ENCODE measurements around the gene AKAP7. TPM values are rescaled to one million over a fixed set of nuclear protein-coding genes. Genes with fewer than 3 reads are reported as not detected.
"Not testable (repeated sequence)": the region's sequence is repeated elsewhere in the genome, so short reads cannot be mapped to it uniquely, and the experiment has no call there.

The AKAP7 gene
- polyA plus RNA-seq, 3 donors, result 2.4 to 4.9 (median 3.4) TPM

DNA sequence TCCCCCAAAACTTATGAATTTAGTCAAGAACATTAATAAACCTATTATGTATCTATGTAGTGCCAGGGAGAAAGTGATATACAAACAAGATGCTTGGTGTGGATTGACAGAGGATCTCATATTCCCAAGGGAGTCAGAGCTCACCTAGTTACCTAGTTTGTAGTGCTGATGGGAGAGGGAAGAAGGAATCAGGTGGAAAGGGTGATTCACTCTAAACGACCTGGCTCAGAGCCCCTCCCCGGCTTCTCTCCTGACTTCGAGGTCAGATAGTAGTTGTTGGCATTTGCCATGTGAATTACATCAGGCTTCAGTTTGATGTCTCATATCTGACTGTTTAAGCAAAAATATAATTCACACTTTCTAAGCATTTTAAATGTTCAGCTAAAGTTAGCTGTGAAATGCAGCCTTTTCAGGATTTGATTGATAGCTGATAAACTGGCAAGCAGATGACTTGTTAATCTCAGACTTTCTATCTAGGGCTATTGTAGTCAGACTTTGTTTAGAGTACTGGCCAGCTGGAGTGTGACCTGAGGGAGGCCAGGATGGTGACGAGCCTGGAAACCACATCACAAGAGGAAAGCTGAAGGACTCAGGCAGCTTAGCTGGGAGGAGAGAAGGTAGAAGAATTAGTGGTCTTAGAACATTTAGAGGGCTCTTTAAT is 123.7 kb downstream of the AKAP7 start:
- no peaks in the 10 kb centered on the region for H3K36me3 ChIP-seq (replicated peaks in 1 of 2; ENCODE audit: control insufficient read depth in 1 of 2, insufficient read depth in 2 of 2, low read length in 2 of 2)
- TF ChIP-seq, protein P1, sequence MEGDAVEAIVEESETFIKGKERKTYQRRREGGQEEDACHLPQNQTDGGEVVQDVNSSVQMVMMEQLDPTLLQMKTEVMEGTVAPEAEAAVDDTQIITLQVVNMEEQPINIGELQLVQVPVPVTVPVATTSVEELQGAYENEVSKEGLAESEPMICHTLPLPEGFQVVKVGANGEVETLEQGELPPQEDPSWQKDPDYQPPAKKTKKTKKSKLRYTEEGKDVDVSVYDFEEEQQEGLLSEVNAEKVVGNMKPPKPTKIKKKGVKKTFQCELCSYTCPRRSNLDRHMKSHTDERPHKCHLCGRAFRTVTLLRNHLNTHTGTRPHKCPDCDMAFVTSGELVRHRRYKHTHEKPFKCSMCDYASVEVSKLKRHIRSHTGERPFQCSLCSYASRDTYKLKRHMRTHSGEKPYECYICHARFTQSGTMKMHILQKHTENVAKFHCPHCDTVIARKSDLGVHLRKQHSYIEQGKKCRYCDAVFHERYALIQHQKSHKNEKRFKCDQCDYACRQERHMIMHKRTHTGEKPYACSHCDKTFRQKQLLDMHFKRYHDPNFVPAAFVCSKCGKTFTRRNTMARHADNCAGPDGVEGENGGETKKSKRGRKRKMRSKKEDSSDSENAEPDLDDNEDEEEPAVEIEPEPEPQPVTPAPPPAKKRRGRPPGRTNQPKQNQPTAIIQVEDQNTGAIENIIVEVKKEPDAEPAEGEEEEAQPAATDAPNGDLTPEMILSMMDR (IDR thresholded peaks at IDR 0.05), result no peak
- H4K20me1 ChIP-seq (ENCODE audit: insufficient read depth, low read length), result no peaks in the 10 kb centered on the region
- DNase-seq, result no peak
- no peaks in the 10 kb centered on the region for H3K9me3 ChIP-seq (replicated peaks in 1 of 2; ENCODE audit: control insufficient read depth in 1 of 2, insufficient read depth in 1 of 2, low read length in 2 of 2)
- Mint-ChIP-seq H3K9me3 (peaks cover 0 to 8% (median 6%) of the 10 kb centered on the region in 7 donors), H3K4me1 (peaks cover 11% of the 10 kb centered on the region), H3K36me3 (peaks cover 0 to 2% of the 10 kb centered on the region in 2 donors), H3K4me3 (no peak overlapping the region), H3K27ac (no peak overlapping the region), H3K27me3 (ENCODE audit: low read depth in 3 of 3) (peaks cover 0 to 1% (median 0%) of the 10 kb centered on the region in 3 donors)
- WGBS (ENCODE audit: insufficient coverage), result 96% methylated on average over 2 of the region's 4 CpGs
- no peak overlapping the region for H3K9ac ChIP-seq (ENCODE audit: insufficient read depth, low read length, poor library complexity, severe bottlenecking)
- no peaks in the 10 kb centered on the region for H3K27me3 ChIP-seq (ENCODE audit: control insufficient read depth in 2 of 2, insufficient read depth in 2 of 2, low read length in 2 of 2)
- H3K4me2 ChIP-seq (replicated peaks; ENCODE audit: extremely low read depth, low read length, poor library complexity, severe bottlenecking), result no peak overlapping the region
- intact Hi-C loops (cut with micrococcal nuclease), result no loop called here
- no peak overlapping the region for H3K4me3 ChIP-seq (replicated peaks in 1 of 3; ENCODE audit: low read depth in 2 of 3, low read length in 3 of 3)
- H3K4me1 ChIP-seq (ENCODE audit: control insufficient read depth in 1 of 2, insufficient read depth in 2 of 2, low read length in 2 of 2), result peaks cover 0 to 6% of the 10 kb centered on the region in 2 donors
- no peak overlapping the region for H3K27ac ChIP-seq (ENCODE audit: low read depth in 1 of 2, low read length in 2 of 2)
- no peak overlapping the region for H2AFZ ChIP-seq (ENCODE audit: insufficient read depth, low read depth, low read length, poor library complexity, severe bottlenecking)
- no peaks in the 10 kb centered on the region for H3K79me2 ChIP-seq (ENCODE audit: insufficient read depth, low read length)

GRCh38 chr6:131260960-131261359 is 125.7 kb downstream of the AKAP7 start:
- H3K9ac ChIP-seq (ENCODE audit: insufficient read depth, low read length, poor library complexity, severe bottlenecking); H2AFZ ChIP-seq (ENCODE audit: insufficient read depth, low read depth, low read length, poor library complexity, severe bottlenecking); H3K4me3 ChIP-seq (replicated peaks in 1 of 3; ENCODE audit: low read depth in 2 of 3, low read length in 3 of 3); H3K9me3 Mint-ChIP-seq; H3K4me2 ChIP-seq (replicated peaks; ENCODE audit: extremely low read depth, low read length, poor library complexity, severe bottlenecking); H3K36me3 Mint-ChIP-seq; H3K79me2 ChIP-seq (ENCODE audit: insufficient read depth, low read length); H3K9me3 ChIP-seq (replicated peaks in 1 of 2; ENCODE audit: control insufficient read depth in 1 of 2, insufficient read depth in 1 of 2, low read length in 2 of 2); H3K4me3 Mint-ChIP-seq; DNase-seq; H4K20me1 ChIP-seq (ENCODE audit: insufficient read depth, low read length); H3K27me3 Mint-ChIP-seq (ENCODE audit: low read depth in 3 of 3); H3K27ac Mint-ChIP-seq; H3K4me1 Mint-ChIP-seq; H3K27ac ChIP-seq (ENCODE audit: low read depth in 1 of 2, low read length in 2 of 2); H3K36me3 ChIP-seq (replicated peaks in 1 of 2; ENCODE audit: control insufficient read depth in 1 of 2, insufficient read depth in 2 of 2, low read length in 2 of 2); H3K4me1 ChIP-seq (ENCODE audit: control insufficient read depth in 1 of 2, insufficient read depth in 2 of 2, low read length in 2 of 2); H3K27me3 ChIP-seq (ENCODE audit: control insufficient read depth in 2 of 2, insufficient read depth in 2 of 2, low read length in 2 of 2); intact Hi-C loops (cut with micrococcal nuclease): not testable (repeated sequence)
- WGBS (ENCODE audit: insufficient coverage), result 100% methylated on average over 1 of the region's 6 CpGs

All from CD14-positive monocyte (primary cell).